SH-SY5Y (cell line): Measurements from ENCODE around the gene COLQ.

Source experiments
- GATA2 ChIP-seq: IDR thresholded peaks from 2 replicates; pipeline ENCODE4 v1.6.1; 2011; ENCODE audit warnings: mild to moderate bottlenecking, low read depth, low read length
- GATA3 ChIP-seq: IDR thresholded peaks from 2 replicates; pipeline ENCODE4 v1.6.1; 2011; ENCODE audit warnings: low read depth, mild to moderate bottlenecking, low read length, moderate library complexity

DNA sequence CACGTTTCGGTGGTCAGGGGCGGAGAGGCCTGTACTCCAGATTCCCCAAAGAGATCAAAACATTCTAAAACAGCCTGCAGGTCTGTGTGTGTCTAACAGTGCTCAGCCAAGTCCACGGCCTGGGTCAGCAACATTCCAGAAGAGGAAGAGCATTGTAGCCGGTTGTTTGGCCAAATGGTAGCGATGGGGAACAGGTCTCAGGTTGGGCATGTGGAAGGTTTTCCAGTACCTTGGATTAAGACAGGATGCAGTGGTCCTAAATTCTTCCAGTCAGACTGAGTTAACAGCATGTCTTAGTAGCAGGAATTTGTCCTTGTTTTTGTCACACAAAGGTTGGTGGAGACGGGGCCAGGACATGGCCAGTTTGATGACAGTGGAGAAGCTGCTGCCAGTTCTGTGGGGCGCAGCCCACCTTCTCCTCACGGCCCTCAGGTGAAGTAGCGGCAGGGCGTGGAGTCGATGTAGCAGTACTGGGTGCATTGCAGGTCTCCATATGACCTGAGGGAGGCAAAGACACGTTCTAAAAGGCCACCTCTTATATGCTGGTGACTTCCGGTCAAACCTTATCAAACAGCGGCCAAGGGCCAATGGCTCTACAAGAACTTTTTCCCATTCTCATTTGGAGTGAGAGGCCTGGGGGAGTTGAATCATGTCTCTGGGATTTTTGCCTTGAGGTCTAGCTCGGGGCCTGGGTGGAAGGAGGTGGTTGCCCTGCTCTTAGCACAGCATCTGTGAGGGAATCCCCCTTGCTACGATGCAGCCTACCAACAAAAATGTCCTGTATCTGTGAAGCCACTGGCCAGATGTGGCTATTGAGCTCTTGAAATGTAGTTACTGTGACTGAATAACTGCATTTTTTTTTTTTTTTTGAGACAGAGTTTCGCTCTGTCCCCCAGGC, 70.0 kb downstream of the COLQ start:
- no peak for TF ChIP-seq GATA2
- no peak for TF ChIP-seq GATA3
